Astrocyte of the spinal cord (primary cell): ENCODE data around the gene HGS.

Experiments
- DNase-seq: peaks from one replicate; pipeline ENCODE4 v3.0.0; 2011; ENCODE audit warnings: low read depth, low spot score
- H3K4me3 ChIP-seq: 2 replicates; pipeline ENCODE4 v1.5.1; 2011; ENCODE audit warnings: low read depth, mild to moderate bottlenecking, low read length, moderate library complexity
- CTCF ChIP-seq: IDR thresholded peaks from 2 replicates; pipeline ENCODE4 v1.5.1; 2012; ENCODE audit warnings: low read depth, mild to moderate bottlenecking, low read length, inconsistent platforms
- in situ Hi-C: cut with HindIII; loops from 2 replicates; pipeline ENCODE4 v1.10.0; 2017; ENCODE audit warnings: low sequenced_read_pairs

HGS gene

GRCh38 chr17:81641825-81642489 lies 41.9 kb upstream of the HGS start:
- in situ Hi-C loops, result no loop called here
- DNase-seq, result peak; percentile 47
- no peak overlapping the region for H3K4me3 ChIP-seq
- TF ChIP-seq CTCF, result no peak

- H3K4me3 ChIP-seq, result no peak overlapping the region
- in situ Hi-C loops, result no loop called here
These were observed 39.3 kb upstream of the HGS start for GRCh38 chr17:81644496-81644895.

GRCh38 chr17:81644976-81645952 lies 38.5 kb upstream of the HGS start:
- H3K4me3 ChIP-seq, result no peak overlapping the region

More at GRCh38 chr17:81644496-81644895, 39.3 kb upstream of the HGS start:
- DNase-seq, result no peak
- TF ChIP-seq CTCF, result no peak

GRCh38 chr17:81646869-81647600 lies 36.8 kb upstream of the HGS start:
- TF ChIP-seq CTCF, result no peak
- no peak for DNase-seq
- in situ Hi-C loops, result no loop called here
- no peak overlapping the region for H3K4me3 ChIP-seq

More at GRCh38 chr17:81644976-81645952, 38.5 kb upstream of the HGS start:
- no peak for TF ChIP-seq CTCF
- no peak for DNase-seq
- in situ Hi-C loops, result no loop called here

GRCh38 chr17:81647640-81648012 lies 36.2 kb upstream of the HGS start:
- no peak overlapping the region for H3K4me3 ChIP-seq
- in situ Hi-C loops, result no loop called here
- no peak for TF ChIP-seq CTCF
- DNase-seq, result no peak

- no peak for TF ChIP-seq CTCF
- in situ Hi-C loops, result no loop called here
- no peak overlapping the region for H3K4me3 ChIP-seq
- no peak for DNase-seq
These were observed 35.7 kb upstream of the HGS start for GRCh38 chr17:81648013-81648706.
